Endothelial cell of umbilical vein (primary cell): ENCODE results near the gene C13orf46.

Source experiments
- EZH2 ChIP-seq: IDR thresholded peaks from 2 replicates; pipeline ENCODE4 v1.6.1; 2012; ENCODE audit warnings: borderline replicate concordance, low read depth, mild to moderate bottlenecking, moderate library complexity, low read length, inconsistent platforms; ENCODE audit not compliant: severe bottlenecking
- POLR2A ChIP-seq: IDR thresholded peaks from 2 replicates; pipeline ENCODE4 v1.6.1; 2012; ENCODE audit warnings: low read depth, mild to moderate bottlenecking, control low read depth, low read length
- POLR2AphosphoS5 ChIP-seq: IDR thresholded peaks from 2 replicates; pipeline ENCODE4 v1.6.1; 2012; ENCODE audit warnings: low read depth, mild to moderate bottlenecking, control low read depth, low read length, moderate library complexity; ENCODE audit not compliant: insufficient read depth
- TF ChIP-seq, protein P1 (sequence below), 2 donors: IDR thresholded peaks; 1 replicate in 1 of 2; 2 replicates in 1 of 2; pipeline ENCODE4 v1.5.1; 2011; ENCODE audit warnings: low read length in 2 of 2, mild to moderate bottlenecking in 2 of 2, moderate library complexity in 2 of 2, control low read depth in 1 of 2, inconsistent platforms in 1 of 2, low read depth in 1 of 2; ENCODE audit not compliant: insufficient read depth in 1 of 2; ENCODE audit errors: extremely low read depth in 1 of 2
- TF ChIP-seq, protein P2 (sequence below): IDR thresholded peaks from 2 replicates; pipeline ENCODE4 v1.6.1; 2011; ENCODE audit not compliant: insufficient read depth, insufficient read length

GRCh38 chr13:113919761-113920559 is 53.9 kb downstream of the C13orf46 start:
- TF ChIP-seq POLR2A (no peak), POLR2AphosphoS5 (no peak), EZH2 (no peak)
- TF ChIP-seq, protein P1, sequence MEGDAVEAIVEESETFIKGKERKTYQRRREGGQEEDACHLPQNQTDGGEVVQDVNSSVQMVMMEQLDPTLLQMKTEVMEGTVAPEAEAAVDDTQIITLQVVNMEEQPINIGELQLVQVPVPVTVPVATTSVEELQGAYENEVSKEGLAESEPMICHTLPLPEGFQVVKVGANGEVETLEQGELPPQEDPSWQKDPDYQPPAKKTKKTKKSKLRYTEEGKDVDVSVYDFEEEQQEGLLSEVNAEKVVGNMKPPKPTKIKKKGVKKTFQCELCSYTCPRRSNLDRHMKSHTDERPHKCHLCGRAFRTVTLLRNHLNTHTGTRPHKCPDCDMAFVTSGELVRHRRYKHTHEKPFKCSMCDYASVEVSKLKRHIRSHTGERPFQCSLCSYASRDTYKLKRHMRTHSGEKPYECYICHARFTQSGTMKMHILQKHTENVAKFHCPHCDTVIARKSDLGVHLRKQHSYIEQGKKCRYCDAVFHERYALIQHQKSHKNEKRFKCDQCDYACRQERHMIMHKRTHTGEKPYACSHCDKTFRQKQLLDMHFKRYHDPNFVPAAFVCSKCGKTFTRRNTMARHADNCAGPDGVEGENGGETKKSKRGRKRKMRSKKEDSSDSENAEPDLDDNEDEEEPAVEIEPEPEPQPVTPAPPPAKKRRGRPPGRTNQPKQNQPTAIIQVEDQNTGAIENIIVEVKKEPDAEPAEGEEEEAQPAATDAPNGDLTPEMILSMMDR (IDR thresholded peaks at IDR 0.05; ENCODE audit: extremely low read depth in 1 of 2, insufficient read depth in 1 of 2, low read depth in 1 of 2, low read length in 2 of 2) = no peak
- TF ChIP-seq, protein P2, sequence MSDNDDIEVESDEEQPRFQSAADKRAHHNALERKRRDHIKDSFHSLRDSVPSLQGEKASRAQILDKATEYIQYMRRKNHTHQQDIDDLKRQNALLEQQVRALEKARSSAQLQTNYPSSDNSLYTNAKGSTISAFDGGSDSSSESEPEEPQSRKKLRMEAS = no peak
